ENCODE data around the gene VANGL2.

The VANGL2 gene

GRCh38 chr1:160466961-160467360 lies 66.6 kb downstream of the VANGL2 start:
- Histone ChIP-seq H3K9me3 (no peaks in the 10 kb centered on the region), H3K27me3 (no peaks in the 10 kb centered on the region), H3K27ac (no peak overlapping the region), H3K36me3 (no peaks in the 10 kb centered on the region), H3K4me3 (ENCODE audit: low read depth in 1 of 2, low read length in 1 of 2) (no peak overlapping the region), H3K4me1 (ENCODE audit: control insufficient read depth in 1 of 2, insufficient read depth in 1 of 2, low read depth in 1 of 2, low read length in 1 of 2) (no peaks in the 10 kb centered on the region)
- TF ChIP-seq CTCF (IDR thresholded peaks at IDR 0.05): no peak

- H3K27me3 ChIP-seq: no peaks in the 10 kb centered on the region
- no peak for TF ChIP-seq CTCF (IDR thresholded peaks at IDR 0.05)
These were observed 67.2 kb downstream of the VANGL2 start for GRCh38 chr1:160467576-160467975.

GRCh38 chr1:160471253-160471652 lies 70.9 kb downstream of the VANGL2 start:
- Histone ChIP-seq H3K27me3 (no peaks in the 10 kb centered on the region), H3K4me1 (ENCODE audit: control insufficient read depth in 1 of 2, insufficient read depth in 1 of 2, low read depth in 1 of 2, low read length in 1 of 2) (no peaks in the 10 kb centered on the region), H3K9me3 (no peaks in the 10 kb centered on the region), H3K27ac (no peak overlapping the region), H3K36me3 (no peaks in the 10 kb centered on the region), H3K4me3 (ENCODE audit: low read depth in 1 of 2, low read length in 1 of 2) (no peak overlapping the region)
- no peak for TF ChIP-seq CTCF (IDR thresholded peaks at IDR 0.05)

More at GRCh38 chr1:160467576-160467975, 67.2 kb downstream of the VANGL2 start:
- no peaks in the 10 kb centered on the region for H3K4me1 ChIP-seq (ENCODE audit: control insufficient read depth in 1 of 2, insufficient read depth in 1 of 2, low read depth in 1 of 2, low read length in 1 of 2)
- H3K36me3 ChIP-seq: no peaks in the 10 kb centered on the region
- H3K4me3 ChIP-seq (ENCODE audit: low read depth in 1 of 2, low read length in 1 of 2): no peak overlapping the region
- no peak overlapping the region for H3K27ac ChIP-seq
- no peaks in the 10 kb centered on the region for H3K9me3 ChIP-seq

DNA sequence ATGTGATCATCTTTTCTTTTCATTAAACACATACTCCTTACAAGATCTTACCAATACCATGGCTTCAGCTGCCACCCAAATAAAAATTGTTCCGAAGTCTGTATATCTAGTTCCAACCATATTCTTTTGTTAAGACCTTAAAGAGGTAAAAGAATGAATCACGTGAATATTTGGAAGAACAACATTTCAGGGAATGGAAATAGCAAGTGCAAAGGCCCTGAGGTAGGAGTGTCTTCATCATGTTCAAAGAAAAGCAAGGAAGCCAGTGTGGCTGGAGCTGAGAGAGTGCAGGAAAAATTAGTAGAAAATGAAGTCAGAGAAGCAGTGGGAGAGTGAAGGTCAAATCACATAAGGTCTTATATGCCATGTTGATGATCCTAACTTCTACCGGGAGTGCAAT lies 71.7 kb downstream of the VANGL2 start:
- H3K9me3 ChIP-seq: no peaks in the 10 kb centered on the region
- H3K27ac ChIP-seq: no peak overlapping the region
- TF ChIP-seq CTCF (IDR thresholded peaks at IDR 0.05): no peak
- no peaks in the 10 kb centered on the region for H3K36me3 ChIP-seq
- no peak overlapping the region for H3K4me3 ChIP-seq (ENCODE audit: low read depth in 1 of 2, low read length in 1 of 2)
- H3K27me3 ChIP-seq: no peaks in the 10 kb centered on the region
- no peaks in the 10 kb centered on the region for H3K4me1 ChIP-seq (ENCODE audit: control insufficient read depth in 1 of 2, insufficient read depth in 1 of 2, low read depth in 1 of 2, low read length in 1 of 2)

DNA sequence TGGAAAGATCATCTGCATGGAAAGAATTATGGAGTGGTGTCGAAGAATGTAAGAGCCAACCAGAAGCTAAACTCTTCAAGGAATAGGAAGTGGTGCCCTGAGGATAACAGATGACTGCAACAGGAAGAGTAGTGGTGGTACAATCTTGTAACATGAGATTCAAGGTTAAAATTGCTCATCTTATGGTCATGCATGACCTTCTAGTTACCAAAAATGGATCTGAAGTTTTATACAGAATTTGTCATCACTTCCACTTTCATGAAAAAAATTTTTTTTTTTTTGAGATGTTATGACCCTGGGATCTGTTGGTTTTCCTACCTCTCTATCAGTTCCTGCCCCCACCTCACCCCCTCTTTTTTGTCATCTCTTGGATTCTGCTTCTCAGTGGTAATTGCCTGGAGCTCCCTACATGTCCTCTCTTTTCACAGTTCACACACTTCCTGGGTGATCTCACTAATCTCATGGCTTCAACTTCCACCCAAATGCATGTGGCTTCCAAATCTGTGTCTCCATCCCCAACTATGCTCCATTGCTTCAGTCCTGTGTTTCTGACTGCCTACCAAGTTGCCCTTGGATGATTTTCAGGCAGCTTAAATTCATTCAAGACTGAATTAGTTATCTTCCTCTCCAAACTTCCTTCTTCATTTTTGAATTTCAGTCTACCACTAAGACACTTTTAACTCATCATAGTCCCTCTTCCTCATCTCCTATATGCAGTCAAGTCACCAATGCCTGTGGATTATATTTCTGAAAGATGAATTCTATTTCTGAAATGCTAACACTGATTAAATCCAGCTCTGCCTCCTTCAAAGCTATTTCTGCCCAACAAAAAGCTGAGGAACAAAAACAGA lies 74.3 kb downstream of the VANGL2 start:
- H3K27ac ChIP-seq: no peak overlapping the region
- H3K27me3 ChIP-seq: no peaks in the 10 kb centered on the region
- H3K36me3 ChIP-seq: no peaks in the 10 kb centered on the region
- H3K4me1 ChIP-seq (ENCODE audit: control insufficient read depth in 1 of 2, insufficient read depth in 1 of 2, low read depth in 1 of 2, low read length in 1 of 2): no peaks in the 10 kb centered on the region
- H3K9me3 ChIP-seq: no peaks in the 10 kb centered on the region
- no peak for TF ChIP-seq CTCF (IDR thresholded peaks at IDR 0.05)
- no peak overlapping the region for H3K4me3 ChIP-seq (ENCODE audit: low read depth in 1 of 2, low read length in 1 of 2)

Measured in neutrophil (primary cell).